H1 (cell line): Measurements from ENCODE around the gene HK2. TPM values are rescaled to one million over a fixed set of nuclear protein-coding genes. Genes with fewer than 3 reads are reported as not detected.

Experiments used
- CTCF ChIA-PET: fragments of 300-600 bp; sonication (Branson Sonifier 250); formaldehyde crosslinking; loops from one replicate; lab custom pipeline; 2021; ENCODE audit not compliant: partially characterized antibody; lab: Charles Lee
- POLR2A ChIA-PET: fragments of 300-600 bp; sonication (Branson Sonifier 250); formaldehyde crosslinking; loops from one replicate; lab custom pipeline; 2021; ENCODE audit warnings: inconsistent platforms; ENCODE audit not compliant: partially characterized antibody; lab: Charles Lee
- DNase-seq, 2 experiments: peaks; one replicate each; pipeline versions ENCODE4 v3.0.0 to v3.0.0-alpha.2; 2010 to 2022; ENCODE audit warnings: low spot score in 2 of 2, low read depth in 1 of 2, mixed read lengths in 1 of 2
- FAIRE-seq: peaks from 2 replicates; lab custom pipeline; 2011; peaks lifted over from hg19 to GRCh38; lab: Jason Lieb, UNC
- H2AFZ ChIP-seq: 2 replicates; pipeline ENCODE4 v1.8.1; 2012; ENCODE audit warnings: low read length, inconsistent platforms
- H2AK5ac ChIP-seq: 2 replicates; pipeline ENCODE4 v1.6.1; 2013; ENCODE audit warnings: low read depth, low read length
- H2BK120ac ChIP-seq: replicated peaks from 2 replicates; pipeline ENCODE3; 2013; ENCODE audit warnings: low read depth, low read length, inconsistent platforms
- H2BK12ac ChIP-seq: 2 replicates; pipeline ENCODE4 v1.6.1; 2013; ENCODE audit warnings: low read depth, low read length
- H2BK15ac ChIP-seq: 2 replicates; pipeline ENCODE4 v1.6.1; 2013; ENCODE audit warnings: low read length
- H2BK20ac ChIP-seq: 2 replicates; pipeline ENCODE4 v1.6.1; 2013; ENCODE audit warnings: low read length
- H2BK5ac ChIP-seq: 2 replicates; pipeline ENCODE4 v1.6.1; 2013; ENCODE audit warnings: low read depth, low read length
- H3K14ac ChIP-seq: 2 replicates; pipeline ENCODE4 v1.6.1; 2013; ENCODE audit warnings: inconsistent platforms; ENCODE audit not compliant: insufficient read length
- H3K18ac ChIP-seq: 2 replicates; pipeline ENCODE4 v1.6.1; 2013; ENCODE audit warnings: low read length; ENCODE audit errors: extremely low read depth
- H3K23ac ChIP-seq: 2 replicates; pipeline ENCODE4 v1.6.1; 2013; ENCODE audit warnings: inconsistent platforms; ENCODE audit not compliant: insufficient read length
- H3K23me2 ChIP-seq: 2 replicates; pipeline ENCODE4 v1.6.1; 2013; ENCODE audit warnings: low read depth, low read length
- H3K27ac ChIP-seq: 2 replicates; pipeline ENCODE4 v1.6.1; 2011; ENCODE audit warnings: low read depth, low read length, inconsistent platforms
- H3K27me3 ChIP-seq, 4 experiments: replicated peaks in 1 of 4; 1 replicate in 1 of 4; 2 replicates in 3 of 4; pipeline versions ENCODE4 v1.6.1 to v1.8.1; 2011 to 2013; ENCODE audit warnings: low read length in 3 of 4, mild to moderate bottlenecking in 3 of 4, inconsistent platforms in 2 of 4, mixed read lengths in 2 of 4, moderate library complexity in 1 of 4; ENCODE audit not compliant: control insufficient read depth in 3 of 4, insufficient read depth in 3 of 4; ENCODE audit errors: extremely low read depth in 1 of 4
- H3K36me3 ChIP-seq, 4 experiments: 2 replicates each; pipeline versions ENCODE4 v1.6.1 to v1.8.1; 2011 to 2013; ENCODE audit warnings: mild to moderate bottlenecking in 4 of 4, low read length in 3 of 4, moderate library complexity in 2 of 4, control low read depth in 1 of 4, inconsistent platforms in 1 of 4; ENCODE audit not compliant: insufficient read depth in 4 of 4, control insufficient read depth in 2 of 4
- H3K4ac ChIP-seq: replicated peaks from 2 replicates; pipeline ENCODE3; 2013; ENCODE audit warnings: low read length, low read depth, mixed read lengths, inconsistent platforms; ENCODE audit not compliant: insufficient read length
- H3K4me1 ChIP-seq, 4 experiments: replicated peaks in 1 of 4; 1 replicate in 1 of 4; 2 replicates in 3 of 4; pipeline versions ENCODE4 v1.6.1 to v1.8.1; 2011 to 2013; ENCODE audit warnings: low read length in 3 of 4, inconsistent platforms in 2 of 4, mixed read lengths in 1 of 4; ENCODE audit not compliant: insufficient read depth in 4 of 4, control insufficient read depth in 3 of 4
- H3K4me2 ChIP-seq, 2 experiments: 2 replicates each; pipeline versions ENCODE4 v1.6.1 to v1.8.1; 2011 to 2013; ENCODE audit warnings: low read depth in 2 of 2, low read length in 2 of 2, control low read depth in 1 of 2, inconsistent platforms in 1 of 2, mild to moderate bottlenecking in 1 of 2; ENCODE audit not compliant: insufficient read depth in 1 of 2
- H3K4me3 ChIP-seq, 4 experiments: fragments of 200-600, 300-600 bp in 1 of 4; sonication (generic), shearing (Covaris generic), sonication (Bioruptor Twin) in 1 of 4; 2 replicates each; pipeline versions ENCODE4 v1.5.1 to v1.8.1; 2011 to 2016; ENCODE audit warnings: low read length in 4 of 4, low read depth in 3 of 4, control low read depth in 2 of 4, inconsistent platforms in 2 of 4, mild to moderate bottlenecking in 2 of 4, mixed read lengths in 1 of 4, moderate library complexity in 1 of 4; ENCODE audit not compliant: insufficient read depth in 2 of 4; ENCODE audit errors: extremely low read depth in 1 of 4
- H3K56ac ChIP-seq: replicated peaks from 2 replicates; pipeline ENCODE3; 2013; ENCODE audit warnings: low read depth, mild to moderate bottlenecking, mixed read lengths, low read length, inconsistent platforms; ENCODE audit not compliant: insufficient read length
- H3K79me1 ChIP-seq: 2 replicates; pipeline ENCODE4 v1.6.1; 2013; ENCODE audit warnings: low read depth, low read length, control low read depth
- H3K79me2 ChIP-seq, 2 experiments: 2 replicates each; pipeline versions ENCODE4 v1.6.1 to v1.8.1; 2012 to 2013; ENCODE audit warnings: low read length in 2 of 2, mild to moderate bottlenecking in 2 of 2, inconsistent platforms in 1 of 2; ENCODE audit not compliant: insufficient read depth in 2 of 2, control insufficient read depth in 1 of 2
- H3K9ac ChIP-seq, 4 experiments: replicated peaks in 1 of 4; 1 replicate in 1 of 4; 2 replicates in 3 of 4; pipeline versions ENCODE4 v1.6.1 to v1.8.1; 2011 to 2013; ENCODE audit warnings: low read depth in 3 of 4, low read length in 3 of 4, control low read depth in 2 of 4, mild to moderate bottlenecking in 2 of 4, moderate library complexity in 2 of 4, inconsistent platforms in 1 of 4; ENCODE audit errors: extremely low read depth in 1 of 4
- H3K9me3 ChIP-seq, 2 experiments: 2 replicates each; pipeline versions ENCODE4 v1.6.1 to v1.8.1; 2012 to 2013; ENCODE audit warnings: mild to moderate bottlenecking in 2 of 2, moderate library complexity in 2 of 2, control low read depth in 1 of 2, inconsistent platforms in 1 of 2, low read depth in 1 of 2, low read length in 1 of 2, mixed read lengths in 1 of 2; ENCODE audit not compliant: insufficient read depth in 2 of 2
- H4K20me1 ChIP-seq, 2 experiments: replicated peaks in 1 of 2; 2 replicates each; pipeline versions ENCODE3 to v1.8.1; 2011 to 2013; ENCODE audit warnings: inconsistent platforms in 2 of 2, low read length in 2 of 2, mild to moderate bottlenecking in 1 of 2; ENCODE audit not compliant: insufficient read depth in 2 of 2, control insufficient read depth in 1 of 2
- H4K5ac ChIP-seq: 2 replicates; pipeline ENCODE4 v1.6.1; 2013; ENCODE audit warnings: low read length, low read depth, mixed read lengths, inconsistent platforms; ENCODE audit not compliant: insufficient read length
- H4K8ac ChIP-seq: 2 replicates; pipeline ENCODE4 v1.8.0; 2013; ENCODE audit warnings: mild to moderate bottlenecking, moderate library complexity, low read length, inconsistent platforms; ENCODE audit not compliant: insufficient read depth; ENCODE audit errors: extremely low read depth
- H4K91ac ChIP-seq: replicated peaks from 2 replicates; pipeline ENCODE3; 2013; ENCODE audit warnings: low read length, mixed read lengths, inconsistent platforms; ENCODE audit not compliant: insufficient read length
- CBX5 ChIP-seq: fragments of 300-800, 300-1000 bp; sonication (generic); IDR thresholded peaks from 2 replicates; pipeline ENCODE4 v1.7.1; 2016; ENCODE audit warnings: antibody characterized with exemption, low read length, low read depth
- POLR2AphosphoS5 ChIP-seq: IDR thresholded peaks from 2 replicates; pipeline ENCODE4 v1.6.1; 2011; ENCODE audit warnings: low read depth, low read length
- SIN3A ChIP-seq, 2 experiments: IDR thresholded peaks in 1 of 2; conservative IDR thresholded peaks in 1 of 2; 2 replicates each; pipeline ENCODE4 v1.6.1; 2011 to 2012; ENCODE audit warnings: low read length in 2 of 2, improper control_type of control experiment in 1 of 2, low read depth in 1 of 2, mild to moderate bottlenecking in 1 of 2
- SP1 ChIP-seq: IDR thresholded peaks from 2 replicates; pipeline ENCODE4 v1.6.1; 2011; ENCODE audit warnings: low read depth, low read length
- TAF1 ChIP-seq: IDR thresholded peaks from 2 replicates; pipeline ENCODE4 v1.6.1; 2011; ENCODE audit warnings: mild to moderate bottlenecking, low read depth, low read length
- WGBS, 2 experiments: shearing (Covaris generic) in 1 of 2; methylation state at CpG; one replicate each; pipeline versions ENCODE4 v1.1.6 to v1.1.7; 2013 to 2015; ENCODE audit warnings: low lambda C conversion rate in 2 of 2, mixed read lengths in 2 of 2, inconsistent platforms in 1 of 2, low coverage in 1 of 2, missing lambda C conversion rate in 1 of 2; ENCODE audit not compliant: insufficient replicate concordance in 2 of 2, insufficient coverage in 1 of 2, insufficient read length in 1 of 2; ENCODE audit errors: extremely low coverage in 1 of 2, missing lambda C conversion rate in 1 of 2; 5-methylcytosine and 5-hydroxymethylcytosine counted together
- polyA plus RNA-seq, 7 experiments: library from polyadenylated mRNA; depleted of rRNA in 3 of 7; stranded (reverse) in 5 of 7; unstranded in 2 of 7; fragments of >200 nt in 5 of 7; fragments of 200-250 nt in 2 of 7; gene quantifications; 1 replicate in 5 of 7; 2 replicates in 1 of 7; 4 replicates in 1 of 7; pipeline versions ENCODE4 v1.2.1 to v1.2.3, GENCODE V29; 2011 to 2013; ENCODE audit warnings: missing spikeins in 2 of 7, mixed read lengths in 2 of 7
- total RNA-seq: library from RNA; stranded (reverse); fragmentation: NEBNext Ultra II Directional; extraction: Animal tissue kit (Norgen Biotek cat#: 25700); gene quantifications from 2 replicates; pipeline ENCODE4 v1.2.1, GENCODE V29; 2021

Gene HK2
- total and polyA plus RNA-seq, 2 of the 8 experiments (the other 6 are each of a cell fraction or from before 2014, with no cell fraction given), result 22.1 to 61.9 TPM

DNA sequence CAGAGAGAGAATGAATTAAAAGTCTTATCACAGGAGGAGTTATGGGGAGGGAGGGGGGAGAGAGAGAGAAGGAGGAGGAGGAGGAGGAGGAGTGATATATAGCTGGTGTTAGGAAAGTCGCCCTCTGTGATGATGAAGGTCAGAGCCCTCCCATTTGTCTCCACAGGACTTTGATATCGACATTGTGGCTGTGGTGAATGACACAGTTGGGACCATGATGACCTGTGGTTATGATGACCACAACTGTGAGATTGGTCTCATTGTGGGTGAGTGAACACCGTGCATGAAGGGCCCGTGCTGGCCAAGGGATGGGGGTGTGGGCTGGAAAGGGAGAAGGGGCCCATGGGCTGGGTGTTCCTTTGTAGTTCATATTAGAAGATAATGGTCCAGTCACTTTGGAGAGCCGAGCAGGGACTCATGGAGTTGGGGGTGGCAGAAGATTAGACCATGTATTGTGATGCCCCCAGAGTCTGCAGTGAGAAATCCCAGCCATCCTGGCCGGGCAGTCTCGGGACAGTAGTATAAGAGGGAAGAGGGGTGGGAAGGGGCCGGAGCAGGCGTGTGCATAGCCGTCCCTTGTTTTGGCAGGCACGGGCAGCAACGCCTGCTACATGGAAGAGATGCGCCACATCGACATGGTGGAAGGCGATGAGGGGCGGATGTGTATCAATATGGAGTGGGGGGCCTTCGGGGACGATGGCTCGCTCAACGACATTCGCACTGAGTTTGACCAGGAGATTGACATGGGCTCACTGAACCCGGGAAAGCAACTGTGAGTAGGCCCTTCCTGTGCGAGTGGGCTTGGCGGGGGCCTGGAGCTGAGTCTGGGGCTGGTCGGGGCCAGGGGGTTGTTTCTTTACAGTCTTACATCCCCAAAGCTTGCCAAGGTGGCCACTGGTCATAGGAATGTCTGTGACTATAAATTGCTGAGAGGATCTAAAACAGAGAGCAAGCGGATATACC lies 40.0 kb downstream of the HK2 start:
- Histone ChIP-seq H3K23ac (no peak overlapping the region), H2AK5ac (no peak overlapping the region), H2BK12ac (no peak overlapping the region), H2BK5ac (no peak overlapping the region), H3K9ac (no peak overlapping the region), H4K5ac (no peak overlapping the region), H3K9me3 (no peaks in the 10 kb centered on the region), H3K4me2 (no peak overlapping the region), H3K4ac (no peak overlapping the region), H2BK20ac (no peak overlapping the region), H3K79me2 (peaks cover 0 to 29% of the 10 kb centered on the region in 2 experiments; a peak in 2 of 4 replicates), H4K8ac (no peak overlapping the region), H3K4me1 (peaks cover 0 to 3% (median 0%) of the 10 kb centered on the region in 4 experiments; a peak in 3 of 7 replicates), H3K23me2 (no peaks in the 10 kb centered on the region), H2BK120ac (no peak overlapping the region), H3K79me1 (peaks cover 2% of the 10 kb centered on the region; the same call in 1 of the 2 replicates), H2BK15ac (no peak overlapping the region), H3K36me3 (peaks cover 30 to 59% (median 52%) of the 10 kb centered on the region in 4 experiments), H3K27ac (no peak overlapping the region; the same call in 1 of the 2 replicates), H4K20me1 (peaks cover 2 to 4% of the 10 kb centered on the region in 2 experiments), H3K14ac (no peak overlapping the region), H3K27me3 (no peaks in the 10 kb centered on the region), H4K91ac (no peak overlapping the region), H3K18ac (no peak overlapping the region), H3K4me3 (no peak overlapping the region), H2AFZ (no peak overlapping the region), H3K56ac (no peak overlapping the region)
- no peak for DNase-seq
- CTCF ChIA-PET, result interaction anchor here (0.7 to 7.2 kb wide), 17 partner anchors 10 to 205 kb away, joined by 3 to 99 read pairs (median 4); partner anchors contain the start of gene HK2
- WGBS, 2 experiments, result 94% methylated on average over 26 of the region's 26 CpGs; no CpG with 5 or more reads in 1 of the 2 experiments
- no peak for FAIRE-seq
- no peak for TF ChIP-seq POLR2AphosphoS5
- TF ChIP-seq CBX5, result no peak
- no peak for TF ChIP-seq TAF1
- no peak for TF ChIP-seq SIN3A (conservative IDR thresholded peaks at IDR 0.05 in 1 of 2, IDR thresholded peaks at IDR 0.05 in 1 of 2; ENCODE audit: low read depth in 1 of 2, low read length in 2 of 2)
- TF ChIP-seq SP1, result no peak
- POLR2A ChIA-PET, result interaction anchor here (0.8 kb wide), 1 partner anchor 39 kb away, joined by 3 read pairs; no protein-coding TSS in a partner anchor
